ENCODE data around the gene PKN2.
"Not testable (repeated sequence)": the region's sequence is repeated elsewhere in the genome, so short reads cannot be mapped to it uniquely, and the experiment has no call there.

The PKN2 gene

GRCh38 chr1:88812366-88812765 is 128.3 kb downstream of the PKN2 start:
- Histone ChIP-seq H3K27me3 (ENCODE audit: insufficient read depth, low read depth) (no peaks in the 10 kb centered on the region), H2AFZ (ENCODE audit: low read depth) (no peak overlapping the region), H3K36me3 (ENCODE audit: insufficient read depth) (no peaks in the 10 kb centered on the region)

DNA sequence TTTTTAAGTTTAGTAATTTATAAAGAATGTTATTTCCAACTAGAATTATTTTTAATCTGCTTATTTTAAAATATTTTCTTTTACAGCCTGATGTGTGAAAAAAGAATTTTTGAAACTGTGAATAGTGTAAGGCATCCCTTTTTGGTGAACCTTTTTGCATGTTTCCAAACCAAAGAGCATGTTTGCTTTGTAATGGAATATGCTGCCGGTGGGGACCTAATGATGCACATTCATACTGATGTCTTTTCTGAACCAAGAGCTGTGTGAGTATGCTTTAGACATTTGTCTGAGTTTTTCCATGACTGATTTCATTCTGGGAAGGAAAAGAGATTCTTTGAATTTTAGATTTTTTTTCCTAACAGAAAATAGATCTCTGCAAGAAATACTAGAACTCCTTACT is 129.4 kb downstream of the PKN2 start:
- Histone ChIP-seq H3K79me2 (ENCODE audit: insufficient read depth, low read depth) (no peaks in the 10 kb centered on the region), H3K4me2 (no peak overlapping the region), H3K9ac (no peak overlapping the region), H2AFZ (ENCODE audit: low read depth) (no peak overlapping the region), H3K27me3 (ENCODE audit: insufficient read depth, low read depth) (no peaks in the 10 kb centered on the region), H3K4me1 (ENCODE audit: low read depth, poor library complexity, severe bottlenecking) (no peaks in the 10 kb centered on the region), H4K20me1 (ENCODE audit: insufficient read depth) (no peaks in the 10 kb centered on the region), H3K27ac (no peak overlapping the region), H3K4me3 (IDR thresholded peaks at IDR 0.05; ENCODE audit: insufficient read depth, low read depth, low read length) (no peak overlapping the region), H3K36me3 (ENCODE audit: insufficient read depth) (no peaks in the 10 kb centered on the region)
- no peak for TF ChIP-seq CTCF (conservative IDR thresholded peaks at IDR 0.05; ENCODE audit: low read depth, low read length)

More at GRCh38 chr1:88812366-88812765, 128.3 kb downstream of the PKN2 start:
- Histone ChIP-seq H3K79me2 (ENCODE audit: insufficient read depth, low read depth) (no peaks in the 10 kb centered on the region), H3K9ac (no peak overlapping the region), H3K27ac (no peak overlapping the region), H3K4me1 (ENCODE audit: low read depth, poor library complexity, severe bottlenecking) (no peaks in the 10 kb centered on the region), H4K20me1 (ENCODE audit: insufficient read depth) (no peaks in the 10 kb centered on the region), H3K4me3 (IDR thresholded peaks at IDR 0.05; ENCODE audit: insufficient read depth, low read depth, low read length) (no peak overlapping the region), H3K4me2 (no peak overlapping the region)
- no peak for TF ChIP-seq CTCF (conservative IDR thresholded peaks at IDR 0.05; ENCODE audit: low read depth, low read length)

- not testable (repeated sequence) for H3K36me3 ChIP-seq (ENCODE audit: insufficient read depth); H3K4me1 ChIP-seq (ENCODE audit: low read depth, poor library complexity, severe bottlenecking); H3K79me2 ChIP-seq (ENCODE audit: insufficient read depth, low read depth); H3K4me3 ChIP-seq (IDR thresholded peaks at IDR 0.05; ENCODE audit: insufficient read depth, low read depth, low read length); H3K9ac ChIP-seq; H3K27me3 ChIP-seq (ENCODE audit: insufficient read depth, low read depth); H3K4me2 ChIP-seq; H3K27ac ChIP-seq; H2AFZ ChIP-seq (ENCODE audit: low read depth); H4K20me1 ChIP-seq (ENCODE audit: insufficient read depth)
Measured at GRCh38 chr1:88819642-88820041, 135.6 kb downstream of the PKN2 start.

GRCh38 chr1:88825721-88826120 is 141.6 kb downstream of the PKN2 start:
- Histone ChIP-seq H3K9ac (no peak overlapping the region), H3K36me3 (ENCODE audit: insufficient read depth) (no peaks in the 10 kb centered on the region)

GRCh38 chr1:88847643-88848042 is 163.6 kb downstream of the PKN2 start:
- H3K27ac ChIP-seq = no peak overlapping the region
- no peak overlapping the region for H2AFZ ChIP-seq (ENCODE audit: low read depth)
- H3K36me3 ChIP-seq (ENCODE audit: insufficient read depth) = no peaks in the 10 kb centered on the region
- H4K20me1 ChIP-seq (ENCODE audit: insufficient read depth) = no peaks in the 10 kb centered on the region
- no peak overlapping the region for H3K4me2 ChIP-seq
- H3K4me1 ChIP-seq (ENCODE audit: low read depth, poor library complexity, severe bottlenecking) = no peaks in the 10 kb centered on the region
- H3K79me2 ChIP-seq (ENCODE audit: insufficient read depth, low read depth) = no peaks in the 10 kb centered on the region
- no peak for TF ChIP-seq CTCF (conservative IDR thresholded peaks at IDR 0.05; ENCODE audit: low read depth, low read length)
- H3K9ac ChIP-seq = no peak overlapping the region
- no peak overlapping the region for H3K4me3 ChIP-seq (IDR thresholded peaks at IDR 0.05; ENCODE audit: insufficient read depth, low read depth, low read length)
- no peaks in the 10 kb centered on the region for H3K27me3 ChIP-seq (ENCODE audit: insufficient read depth, low read depth)

More at GRCh38 chr1:88825721-88826120, 141.6 kb downstream of the PKN2 start:
- no peak overlapping the region for H3K4me3 ChIP-seq (IDR thresholded peaks at IDR 0.05; ENCODE audit: insufficient read depth, low read depth, low read length)
- H3K27me3 ChIP-seq (ENCODE audit: insufficient read depth, low read depth) = no peaks in the 10 kb centered on the region
- no peaks in the 10 kb centered on the region for H3K4me1 ChIP-seq (ENCODE audit: low read depth, poor library complexity, severe bottlenecking)
- no peak for TF ChIP-seq CTCF (conservative IDR thresholded peaks at IDR 0.05; ENCODE audit: low read depth, low read length)
- H3K27ac ChIP-seq = no peak overlapping the region
- no peaks in the 10 kb centered on the region for H3K79me2 ChIP-seq (ENCODE audit: insufficient read depth, low read depth)
- H2AFZ ChIP-seq (ENCODE audit: low read depth) = no peak overlapping the region
- no peaks in the 10 kb centered on the region for H4K20me1 ChIP-seq (ENCODE audit: insufficient read depth)
- no peak overlapping the region for H3K4me2 ChIP-seq

All from KMS-11 (cell line).